GM23338 (cell line): ENCODE results near the gene SSTR5. TPM values are rescaled to one million over a fixed set of nuclear protein-coding genes. Genes with fewer than 3 reads are reported as not detected.

ENCODE experiments used
- ATAC-seq: fragments of 200-7000 bp; cut with Tn5 transposase; 3 replicates; pipeline ENCODE4 v1.9.1; 2020
- DNase-seq: peaks from one replicate; pipeline ENCODE4 v3.0.0-alpha.2; 2015; ENCODE audit warnings: low spot score
- H2AFZ ChIP-seq: fragments of 200-600 bp; sonication (generic); 2 replicates; pipeline ENCODE4 v1.8.0; 2016; ENCODE audit warnings: antibody characterized with exemption, mild to moderate bottlenecking, moderate library complexity
- H3F3A ChIP-seq: fragments of 200-600 bp; sonication (generic); replicated peaks from 2 replicates; pipeline ENCODE4 v1.8.0; 2017; ENCODE audit warnings: antibody characterized with exemption, mixed run types, low read depth
- H3K27ac ChIP-seq: fragments of 200-600 bp; sonication (generic); 2 replicates; pipeline ENCODE4 v1.6.1; 2016; ENCODE audit warnings: low read depth
- H3K27me3 ChIP-seq: fragments of 200-600 bp; sonication (generic); 2 replicates; pipeline ENCODE4 v1.8.0; 2016; ENCODE audit warnings: mild to moderate bottlenecking, mixed run types, moderate library complexity; ENCODE audit not compliant: insufficient read depth
- H3K36me3 ChIP-seq: fragments of 200-600 bp; sonication (generic); 2 replicates; pipeline ENCODE4 v1.8.0; 2016; ENCODE audit warnings: mild to moderate bottlenecking; ENCODE audit not compliant: insufficient read depth
- H3K4me1 ChIP-seq: fragments of 200-600 bp; sonication (generic); 2 replicates; pipeline ENCODE4 v1.8.0; 2016; ENCODE audit warnings: mild to moderate bottlenecking, moderate library complexity; ENCODE audit not compliant: insufficient read depth
- H3K4me2 ChIP-seq: fragments of 200-600 bp; sonication (generic); 2 replicates; pipeline ENCODE4 v1.7.1; 2017; ENCODE audit warnings: mixed run types
- H3K4me3 ChIP-seq: fragments of 200-600 bp; sonication (generic); 2 replicates; pipeline ENCODE4 v1.6.1; 2016; ENCODE audit warnings: mixed run types
- H3K79me2 ChIP-seq: fragments of 200-600 bp; sonication (generic); replicated peaks from 2 replicates; pipeline ENCODE4 v1.8.0; 2017; ENCODE audit warnings: mild to moderate bottlenecking; ENCODE audit not compliant: insufficient read depth
- H3K9me2 ChIP-seq: fragments of 200-600 bp; sonication (generic); 2 replicates; pipeline ENCODE4 v1.8.0; 2017; ENCODE audit not compliant: insufficient read depth
- H4K20me1 ChIP-seq: fragments of 200-600 bp; sonication (generic); replicated peaks from 2 replicates; pipeline ENCODE4 v1.8.0; 2017; ENCODE audit warnings: mild to moderate bottlenecking; ENCODE audit not compliant: insufficient read depth
- H3K27ac Mint-ChIP-seq: 2 replicates; pipeline ENCODE4 v1.8.0; 2020; ENCODE audit warnings: inconsistent platforms, mild to moderate bottlenecking, moderate library complexity, mixed read lengths
- H3K27me3 Mint-ChIP-seq: 3 replicates; pipeline ENCODE4 v1.8.0; 2022; ENCODE audit warnings: low read depth, mild to moderate bottlenecking, moderate library complexity, mixed read lengths, inconsistent platforms; ENCODE audit not compliant: insufficient read depth, poor library complexity
- H3K36me3 Mint-ChIP-seq: 3 replicates; pipeline ENCODE4 v1.8.0; 2021; ENCODE audit warnings: low read depth, mild to moderate bottlenecking, inconsistent platforms, moderate library complexity, mixed read lengths
- H3K4me1 Mint-ChIP-seq: 3 replicates; pipeline ENCODE4 v1.8.0; 2020; ENCODE audit warnings: mild to moderate bottlenecking, inconsistent platforms, mixed read lengths
- H3K4me3 Mint-ChIP-seq: 3 replicates; pipeline ENCODE4 v1.8.0; 2021; ENCODE audit warnings: moderate library complexity, mild to moderate bottlenecking, inconsistent platforms, mixed read lengths
- H3K9me3 Mint-ChIP-seq: 3 replicates; pipeline ENCODE4 v1.8.0; 2020; ENCODE audit warnings: moderate library complexity, mild to moderate bottlenecking, inconsistent platforms, mixed read lengths
- CREB1 ChIP-seq: fragments of 250-450 bp; sonication (Bioruptor Pico); IDR thresholded peaks from 2 replicates; pipeline ENCODE4 v1.5.0; 2020; ENCODE audit warnings: low read depth, mild to moderate bottlenecking, moderate library complexity
- EZH2 ChIP-seq: fragments of 200-600 bp; sonication (generic); IDR thresholded peaks from one replicate; pipeline ENCODE4 v1.8.0; 2017; ENCODE audit warnings: antibody characterized with exemption, mild to moderate bottlenecking, low read depth; ENCODE audit not compliant: unreplicated experiment
- JUNB ChIP-seq: IDR thresholded peaks from one replicate; pipeline ENCODE4 v1.6.1; 2016; ENCODE audit warnings: antibody characterized with exemption; ENCODE audit not compliant: unreplicated experiment
- POLR2AphosphoS5 ChIP-seq: IDR thresholded peaks from 2 replicates; pipeline ENCODE4 v1.6.1; 2016; ENCODE audit warnings: antibody characterized with exemption, low read depth
- STAT1 ChIP-seq: IDR thresholded peaks from one replicate; pipeline ENCODE4 v1.6.1; 2016; ENCODE audit warnings: antibody characterized with exemption; ENCODE audit not compliant: unreplicated experiment
- polyA plus RNA-seq: library from polyadenylated mRNA; unstranded; fragments of >200 nt; fragmentation: Nextera tagmentation; extraction: Ambion mirVana; gene quantifications from 2 replicates; pipeline ENCODE4 v1.2.1, GENCODE V29; 2016
- total RNA-seq: library from RNA; depleted of rRNA; stranded (reverse); fragments of >200 nt; shearing (Covaris generic); gene quantifications from 2 replicates; pipeline ENCODE4 v1.2.3, GENCODE V29; 2014
- TF ChIP-seq, protein P1 (sequence below): IDR thresholded peaks from one replicate; pipeline ENCODE4 v1.6.1; 2018; ENCODE audit warnings: antibody characterized with exemption; ENCODE audit not compliant: unreplicated experiment
- TF ChIP-seq, protein P2 (sequence below): IDR thresholded peaks from 2 replicates; pipeline ENCODE4 v1.6.1; 2016; ENCODE audit warnings: antibody characterized with exemption
- TF ChIP-seq, protein P3 (sequence below): fragments of 250-450 bp; sonication (Bioruptor Pico); IDR thresholded peaks from 2 replicates; pipeline ENCODE4 v1.5.0; 2020; ENCODE audit warnings: mild to moderate bottlenecking, moderate library complexity

SSTR5 gene
- total and polyA plus RNA-seq, 2 experiments from 2014 or later = 0.60 to 1.0 TPM

DNA sequence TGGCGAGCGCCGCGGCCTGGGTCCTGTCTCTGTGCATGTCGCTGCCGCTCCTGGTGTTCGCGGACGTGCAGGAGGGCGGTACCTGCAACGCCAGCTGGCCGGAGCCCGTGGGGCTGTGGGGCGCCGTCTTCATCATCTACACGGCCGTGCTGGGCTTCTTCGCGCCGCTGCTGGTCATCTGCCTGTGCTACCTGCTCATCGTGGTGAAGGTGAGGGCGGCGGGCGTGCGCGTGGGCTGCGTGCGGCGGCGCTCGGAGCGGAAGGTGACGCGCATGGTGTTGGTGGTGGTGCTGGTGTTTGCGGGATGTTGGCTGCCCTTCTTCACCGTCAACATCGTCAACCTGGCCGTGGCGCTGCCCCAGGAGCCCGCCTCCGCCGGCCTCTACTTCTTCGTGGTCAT is 6.8 kb downstream of the SSTR5 start:
- no peaks in the 10 kb centered on the region for H3K79me2 ChIP-seq
- no peaks in the 10 kb centered on the region for H3K4me1 ChIP-seq
- no peak overlapping the region for H3K27ac ChIP-seq
- H2AFZ ChIP-seq = no peak overlapping the region
- H3K36me3 ChIP-seq = no peaks in the 10 kb centered on the region
- 0 out of 3 replicates have a peak, but pooled peaks cover 4% of the 10 kb centered on the region for H3K9me3 Mint-ChIP-seq
- DNase-seq (no peak), ATAC-seq (no peak)
- H3K27ac Mint-ChIP-seq = no peak overlapping the region
- H3K4me3 ChIP-seq = no peak overlapping the region
- no peak overlapping the region for H3K4me3 Mint-ChIP-seq
- H4K20me1 ChIP-seq = no peaks in the 10 kb centered on the region
- H3F3A ChIP-seq = no peaks in the 10 kb centered on the region
- H3K27me3 Mint-ChIP-seq = peaks cover 6% of the 10 kb centered on the region
- H3K27me3 ChIP-seq = no peaks in the 10 kb centered on the region
- H3K4me2 ChIP-seq = no peak overlapping the region
- peaks cover 6% of the 10 kb centered on the region; the same call in 2 of the 3 replicates for H3K4me1 Mint-ChIP-seq
- H3K36me3 Mint-ChIP-seq = no peaks in the 10 kb centered on the region
- H3K9me2 ChIP-seq = no peaks in the 10 kb centered on the region
- TF ChIP-seq CREB1 (CRISPR knock-in tag) = no peak
- TF ChIP-seq, protein P1, sequence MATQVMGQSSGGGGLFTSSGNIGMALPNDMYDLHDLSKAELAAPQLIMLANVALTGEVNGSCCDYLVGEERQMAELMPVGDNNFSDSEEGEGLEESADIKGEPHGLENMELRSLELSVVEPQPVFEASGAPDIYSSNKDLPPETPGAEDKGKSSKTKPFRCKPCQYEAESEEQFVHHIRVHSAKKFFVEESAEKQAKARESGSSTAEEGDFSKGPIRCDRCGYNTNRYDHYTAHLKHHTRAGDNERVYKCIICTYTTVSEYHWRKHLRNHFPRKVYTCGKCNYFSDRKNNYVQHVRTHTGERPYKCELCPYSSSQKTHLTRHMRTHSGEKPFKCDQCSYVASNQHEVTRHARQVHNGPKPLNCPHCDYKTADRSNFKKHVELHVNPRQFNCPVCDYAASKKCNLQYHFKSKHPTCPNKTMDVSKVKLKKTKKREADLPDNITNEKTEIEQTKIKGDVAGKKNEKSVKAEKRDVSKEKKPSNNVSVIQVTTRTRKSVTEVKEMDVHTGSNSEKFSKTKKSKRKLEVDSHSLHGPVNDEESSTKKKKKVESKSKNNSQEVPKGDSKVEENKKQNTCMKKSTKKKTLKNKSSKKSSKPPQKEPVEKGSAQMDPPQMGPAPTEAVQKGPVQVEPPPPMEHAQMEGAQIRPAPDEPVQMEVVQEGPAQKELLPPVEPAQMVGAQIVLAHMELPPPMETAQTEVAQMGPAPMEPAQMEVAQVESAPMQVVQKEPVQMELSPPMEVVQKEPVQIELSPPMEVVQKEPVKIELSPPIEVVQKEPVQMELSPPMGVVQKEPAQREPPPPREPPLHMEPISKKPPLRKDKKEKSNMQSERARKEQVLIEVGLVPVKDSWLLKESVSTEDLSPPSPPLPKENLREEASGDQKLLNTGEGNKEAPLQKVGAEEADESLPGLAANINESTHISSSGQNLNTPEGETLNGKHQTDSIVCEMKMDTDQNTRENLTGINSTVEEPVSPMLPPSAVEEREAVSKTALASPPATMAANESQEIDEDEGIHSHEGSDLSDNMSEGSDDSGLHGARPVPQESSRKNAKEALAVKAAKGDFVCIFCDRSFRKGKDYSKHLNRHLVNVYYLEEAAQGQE = no peak
- no peak for TF ChIP-seq STAT1
- TF ChIP-seq, protein P2, sequence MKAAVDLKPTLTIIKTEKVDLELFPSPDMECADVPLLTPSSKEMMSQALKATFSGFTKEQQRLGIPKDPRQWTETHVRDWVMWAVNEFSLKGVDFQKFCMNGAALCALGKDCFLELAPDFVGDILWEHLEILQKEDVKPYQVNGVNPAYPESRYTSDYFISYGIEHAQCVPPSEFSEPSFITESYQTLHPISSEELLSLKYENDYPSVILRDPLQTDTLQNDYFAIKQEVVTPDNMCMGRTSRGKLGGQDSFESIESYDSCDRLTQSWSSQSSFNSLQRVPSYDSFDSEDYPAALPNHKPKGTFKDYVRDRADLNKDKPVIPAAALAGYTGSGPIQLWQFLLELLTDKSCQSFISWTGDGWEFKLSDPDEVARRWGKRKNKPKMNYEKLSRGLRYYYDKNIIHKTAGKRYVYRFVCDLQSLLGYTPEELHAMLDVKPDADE = no peak

DNA sequence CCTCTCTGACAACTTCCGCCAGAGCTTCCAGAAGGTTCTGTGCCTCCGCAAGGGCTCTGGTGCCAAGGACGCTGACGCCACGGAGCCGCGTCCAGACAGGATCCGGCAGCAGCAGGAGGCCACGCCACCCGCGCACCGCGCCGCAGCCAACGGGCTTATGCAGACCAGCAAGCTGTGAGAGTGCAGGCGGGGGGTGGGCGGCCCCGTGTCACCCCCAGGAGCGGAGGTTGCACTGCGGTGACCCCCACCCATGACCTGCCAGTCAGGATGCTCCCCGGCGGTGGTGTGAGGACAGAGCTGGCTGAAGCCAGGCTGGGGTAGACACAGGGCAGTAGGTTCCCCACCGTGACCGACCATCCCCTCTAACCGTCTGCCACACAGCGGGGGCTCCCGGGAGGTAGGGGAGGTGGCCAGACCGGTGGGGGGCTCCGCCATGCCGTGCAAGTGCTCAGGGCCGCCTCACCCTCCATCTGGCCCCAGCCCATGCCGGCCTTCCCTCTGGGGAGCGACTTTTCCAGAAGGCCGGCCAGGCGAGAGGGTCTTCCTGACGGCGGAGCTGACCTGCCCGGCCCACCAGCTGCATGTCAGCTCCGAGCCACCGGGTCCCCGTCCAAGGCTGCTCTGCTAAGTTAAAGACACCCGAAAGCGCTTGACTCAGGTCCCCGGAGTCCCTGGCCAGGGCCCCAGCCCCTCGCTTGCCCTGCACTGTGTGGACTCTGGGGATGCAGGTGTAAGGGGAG is 7.4 kb downstream of the SSTR5 start:
- Histone ChIP-seq H4K20me1 (no peaks in the 10 kb centered on the region), H3K4me1 (no peaks in the 10 kb centered on the region), H3F3A (no peaks in the 10 kb centered on the region), H3K9me2 (no peaks in the 10 kb centered on the region), H3K36me3 (no peaks in the 10 kb centered on the region), H3K4me2 (no peak overlapping the region), H3K27ac (no peak overlapping the region), H3K4me3 (no peak overlapping the region), H2AFZ (no peak overlapping the region), H3K79me2 (no peaks in the 10 kb centered on the region), H3K27me3 (no peaks in the 10 kb centered on the region)
- no peak for ATAC-seq
- H3K9me3 Mint-ChIP-seq = peaks cover 10% of the 10 kb centered on the region; the same call in 2 of the 3 replicates
- H3K27me3 Mint-ChIP-seq = peaks cover 6% of the 10 kb centered on the region
- peaks cover 6% of the 10 kb centered on the region; the same call in 2 of the 3 replicates for H3K4me1 Mint-ChIP-seq
- no peak for DNase-seq
- H3K36me3 Mint-ChIP-seq = no peaks in the 10 kb centered on the region; the same call in 2 of the 3 replicates
- H3K4me3 Mint-ChIP-seq = no peak overlapping the region
- H3K27ac Mint-ChIP-seq = no peak overlapping the region
- TF ChIP-seq, protein P2 = no peak
- TF ChIP-seq, protein P3, sequence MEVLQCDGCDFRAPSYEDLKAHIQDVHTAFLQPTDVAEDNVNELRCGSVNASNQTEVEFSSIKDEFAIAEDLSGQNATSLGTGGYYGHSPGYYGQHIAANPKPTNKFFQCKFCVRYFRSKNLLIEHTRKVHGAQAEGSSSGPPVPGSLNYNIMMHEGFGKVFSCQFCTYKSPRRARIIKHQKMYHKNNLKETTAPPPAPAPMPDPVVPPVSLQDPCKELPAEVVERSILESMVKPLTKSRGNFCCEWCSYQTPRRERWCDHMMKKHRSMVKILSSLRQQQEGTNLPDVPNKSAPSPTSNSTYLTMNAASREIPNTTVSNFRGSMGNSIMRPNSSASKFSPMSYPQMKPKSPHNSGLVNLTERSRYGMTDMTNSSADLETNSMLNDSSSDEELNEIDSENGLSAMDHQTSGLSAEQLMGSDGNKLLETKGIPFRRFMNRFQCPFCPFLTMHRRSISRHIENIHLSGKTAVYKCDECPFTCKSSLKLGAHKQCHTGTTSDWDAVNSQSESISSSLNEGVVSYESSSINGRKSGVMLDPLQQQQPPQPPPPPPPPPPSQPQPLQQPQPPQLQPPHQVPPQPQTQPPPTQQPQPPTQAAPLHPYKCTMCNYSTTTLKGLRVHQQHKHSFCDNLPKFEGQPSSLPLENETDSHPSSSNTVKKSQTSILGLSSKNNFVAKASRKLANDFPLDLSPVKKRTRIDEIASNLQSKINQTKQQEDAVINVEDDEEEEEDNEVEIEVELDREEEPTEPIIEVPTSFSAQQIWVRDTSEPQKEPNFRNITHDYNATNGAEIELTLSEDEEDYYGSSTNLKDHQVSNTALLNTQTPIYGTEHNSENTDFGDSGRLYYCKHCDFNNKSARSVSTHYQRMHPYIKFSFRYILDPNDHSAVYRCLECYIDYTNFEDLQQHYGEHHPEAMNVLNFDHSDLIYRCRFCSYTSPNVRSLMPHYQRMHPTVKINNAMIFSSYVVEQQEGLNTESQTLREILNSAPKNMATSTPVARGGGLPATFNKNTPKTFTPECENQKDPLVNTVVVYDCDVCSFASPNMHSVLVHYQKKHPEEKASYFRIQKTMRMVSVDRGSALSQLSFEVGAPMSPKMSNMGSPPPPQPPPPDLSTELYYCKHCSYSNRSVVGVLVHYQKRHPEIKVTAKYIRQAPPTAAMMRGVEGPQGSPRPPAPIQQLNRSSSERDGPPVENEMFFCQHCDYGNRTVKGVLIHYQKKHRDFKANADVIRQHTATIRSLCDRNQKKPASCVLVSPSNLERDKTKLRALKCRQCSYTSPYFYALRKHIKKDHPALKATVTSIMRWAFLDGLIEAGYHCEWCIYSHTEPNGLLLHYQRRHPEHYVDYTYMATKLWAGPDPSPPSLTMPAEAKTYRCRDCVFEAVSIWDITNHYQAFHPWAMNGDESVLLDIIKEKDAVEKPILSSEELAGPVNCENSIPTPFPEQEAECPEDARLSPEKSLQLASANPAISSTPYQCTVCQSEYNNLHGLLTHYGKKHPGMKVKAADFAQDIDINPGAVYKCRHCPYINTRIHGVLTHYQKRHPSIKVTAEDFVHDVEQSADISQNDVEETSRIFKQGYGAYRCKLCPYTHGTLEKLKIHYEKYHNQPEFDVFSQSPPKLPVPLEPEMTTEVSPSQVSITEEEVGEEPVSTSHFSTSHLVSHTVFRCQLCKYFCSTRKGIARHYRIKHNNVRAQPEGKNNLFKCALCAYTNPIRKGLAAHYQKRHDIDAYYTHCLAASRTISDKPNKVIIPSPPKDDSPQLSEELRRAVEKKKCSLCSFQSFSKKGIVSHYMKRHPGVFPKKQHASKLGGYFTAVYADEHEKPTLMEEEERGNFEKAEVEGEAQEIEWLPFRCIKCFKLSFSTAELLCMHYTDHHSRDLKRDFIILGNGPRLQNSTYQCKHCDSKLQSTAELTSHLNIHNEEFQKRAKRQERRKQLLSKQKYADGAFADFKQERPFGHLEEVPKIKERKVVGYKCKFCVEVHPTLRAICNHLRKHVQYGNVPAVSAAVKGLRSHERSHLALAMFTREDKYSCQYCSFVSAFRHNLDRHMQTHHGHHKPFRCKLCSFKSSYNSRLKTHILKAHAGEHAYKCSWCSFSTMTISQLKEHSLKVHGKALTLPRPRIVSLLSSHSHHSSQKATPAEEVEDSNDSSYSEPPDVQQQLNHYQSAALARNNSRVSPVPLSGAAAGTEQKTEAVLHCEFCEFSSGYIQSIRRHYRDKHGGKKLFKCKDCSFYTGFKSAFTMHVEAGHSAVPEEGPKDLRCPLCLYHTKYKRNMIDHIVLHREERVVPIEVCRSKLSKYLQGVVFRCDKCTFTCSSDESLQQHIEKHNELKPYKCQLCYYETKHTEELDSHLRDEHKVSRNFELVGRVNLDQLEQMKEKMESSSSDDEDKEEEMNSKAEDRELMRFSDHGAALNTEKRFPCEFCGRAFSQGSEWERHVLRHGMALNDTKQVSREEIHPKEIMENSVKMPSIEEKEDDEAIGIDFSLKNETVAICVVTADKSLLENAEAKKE (CRISPR knock-in tag) = no peak
- no peak for TF ChIP-seq CREB1 (CRISPR knock-in tag)
- no peak for TF ChIP-seq JUNB
- TF ChIP-seq POLR2AphosphoS5 = no peak
- no peak for TF ChIP-seq EZH2
